Stimulated activated CD4-positive, alpha-beta T cell treated with anti-CD3 and anti-CD28 coated beads, TNF-alpha, amount 100 ng/mL, for 48 hours (primary cell): ENCODE measurements around the gene OR52I2.

Experiments used
- DNase-seq, 3 donors: peaks; one replicate each; pipeline ENCODE4 v3.0.0-alpha.2; 2020; ENCODE audit warnings: low read depth in 3 of 3

OR52I2 gene

GRCh38 chr11:4581443-4581842 is at the start of gene OR52I2:
Gene OR52I2 (plus strand): TSS chr11:4581743.
- DNase-seq = no peak

DNA sequence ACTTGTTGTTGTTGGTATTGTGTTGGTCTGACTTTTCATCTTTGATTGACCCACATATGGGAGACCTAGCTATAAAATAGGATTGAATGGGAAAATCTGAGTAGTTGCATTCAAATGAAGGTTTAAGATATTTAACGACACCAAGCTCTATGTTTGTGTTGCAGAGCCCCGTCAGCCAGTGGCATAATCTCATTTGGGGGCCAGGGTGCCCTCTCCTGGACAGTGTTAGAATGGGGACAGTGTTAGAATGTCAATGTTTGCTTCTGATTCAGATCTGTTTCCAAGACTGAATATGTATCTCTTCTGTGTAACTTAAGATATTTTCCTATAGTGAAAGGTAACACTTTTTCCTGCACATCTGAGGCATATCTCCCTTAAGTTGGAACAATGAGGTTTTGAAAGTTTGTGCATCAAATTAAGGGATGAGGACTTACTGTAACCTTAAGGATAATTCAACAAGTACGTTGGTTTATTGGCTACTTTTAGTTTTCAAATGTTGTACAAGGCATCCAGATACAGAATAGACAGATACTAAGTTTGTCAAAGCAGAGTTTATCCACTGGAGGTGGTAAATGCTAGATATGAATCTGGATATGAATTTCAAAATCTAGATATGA is 41.8 kb upstream of the OR52I2 start:
- DNase-seq = peak in 2 of 3 donors; percentile 7 to 48

- no peak for DNase-seq
Measured at GRCh38 chr11:4541071-4541470, 40.5 kb upstream of the OR52I2 start.

DNA sequence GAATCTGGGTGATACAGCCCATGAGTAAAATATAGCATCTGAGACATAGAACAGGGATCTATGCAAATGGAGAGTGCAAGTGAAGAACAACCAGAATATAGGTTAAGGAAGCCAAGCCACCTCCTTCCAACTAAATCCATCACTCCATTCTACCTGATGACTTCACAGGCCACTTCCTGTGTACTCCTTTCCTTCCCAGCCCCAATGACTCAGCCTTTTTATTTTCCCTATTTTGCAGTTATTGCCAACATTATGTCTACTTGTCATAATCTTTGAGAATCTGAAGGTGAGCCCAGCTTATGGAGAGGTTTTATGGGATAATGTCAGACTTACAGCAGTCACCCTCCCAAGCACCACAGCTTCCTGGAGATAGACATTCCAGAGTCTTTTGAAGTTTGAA is 38.0 kb upstream of the OR52I2 start:
- DNase-seq = no peak

DNA sequence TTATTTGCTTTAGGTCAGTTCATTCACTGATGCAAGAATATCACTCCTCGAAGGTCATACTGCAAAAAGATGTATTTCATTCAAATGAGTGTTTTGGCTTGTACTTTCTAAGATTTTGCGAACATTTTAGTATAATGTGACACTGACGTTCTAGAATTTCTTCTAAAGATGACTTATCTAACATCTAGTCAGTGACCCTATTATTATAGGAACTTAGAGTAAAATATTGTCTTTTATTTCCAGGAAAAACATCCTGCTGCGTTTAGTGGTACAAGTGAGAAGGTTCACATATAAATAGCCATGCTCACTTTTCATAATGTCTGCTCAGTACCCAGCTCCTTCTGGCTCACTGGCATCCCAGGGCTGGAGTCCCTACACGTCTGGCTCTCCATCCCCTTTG is 36.7 kb upstream of the OR52I2 start, which contains the start of gene OR52M1:
Gene OR52M1, plus strand, starts transcription at position 301 of the 400 bp plus-strand sequence. Its CDS starts 0 bp downstream, at position 301.
- DNase-seq = no peak

- DNase-seq = no peak
Measured at GRCh38 chr11:4546878-4547277, 34.7 kb upstream of the OR52I2 start.

- DNase-seq = no peak
Measured at GRCh38 chr11:4547416-4547815, 34.1 kb upstream of the OR52I2 start.

- DNase-seq = no peak
Measured at GRCh38 chr11:4551346-4551979, 30.1 kb upstream of the OR52I2 start.

DNA sequence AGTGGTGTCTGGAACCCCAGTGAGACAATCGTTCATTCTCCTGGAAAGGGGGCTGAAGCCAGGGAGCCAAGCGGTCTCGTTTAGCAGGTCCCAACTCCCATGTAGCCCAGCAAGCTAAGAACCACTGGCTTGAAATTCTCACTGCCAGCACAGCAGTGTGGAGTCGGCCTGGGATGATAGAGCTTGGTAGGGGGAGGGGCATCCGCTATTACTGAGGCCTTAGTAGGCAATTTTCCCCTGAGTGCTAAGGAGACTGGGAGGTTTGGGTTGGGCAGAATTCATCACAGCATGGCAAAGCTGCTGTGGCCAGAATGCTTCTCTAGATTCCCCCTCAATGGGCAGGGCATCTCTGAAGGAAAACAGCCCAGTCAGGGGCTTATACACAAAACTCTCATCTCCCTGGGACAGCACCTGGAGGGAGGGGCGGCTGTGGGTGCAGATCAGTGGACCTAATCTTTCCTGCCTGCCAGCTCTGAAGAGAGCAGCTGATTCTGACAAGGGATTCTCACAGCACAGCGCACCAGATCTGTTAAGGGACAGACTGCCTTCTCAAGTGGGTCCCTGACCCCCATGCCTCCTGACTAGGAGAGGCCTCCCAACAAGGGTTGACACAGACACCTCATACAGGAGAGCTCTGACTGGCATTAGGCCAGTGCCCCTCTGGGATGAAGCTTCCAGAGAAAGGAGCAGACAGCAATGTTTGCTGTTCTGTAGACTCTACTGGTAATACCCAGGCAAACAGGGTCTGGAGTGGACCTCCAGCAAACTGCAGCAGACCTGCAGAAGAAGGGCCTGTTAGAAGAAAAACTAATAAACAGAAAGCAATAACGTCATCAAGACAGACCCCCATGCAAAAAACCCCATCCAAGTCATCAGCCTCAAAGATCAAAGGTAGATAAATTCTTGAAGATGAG is 21.8 kb upstream of the OR52I2 start:
- no peak for DNase-seq

GRCh38 chr11:4560467-4560866 is 21.1 kb upstream of the OR52I2 start:
- DNase-seq = no peak

- DNase-seq = no peak
Measured at GRCh38 chr11:4565371-4565770, 16.2 kb upstream of the OR52I2 start.

DNA sequence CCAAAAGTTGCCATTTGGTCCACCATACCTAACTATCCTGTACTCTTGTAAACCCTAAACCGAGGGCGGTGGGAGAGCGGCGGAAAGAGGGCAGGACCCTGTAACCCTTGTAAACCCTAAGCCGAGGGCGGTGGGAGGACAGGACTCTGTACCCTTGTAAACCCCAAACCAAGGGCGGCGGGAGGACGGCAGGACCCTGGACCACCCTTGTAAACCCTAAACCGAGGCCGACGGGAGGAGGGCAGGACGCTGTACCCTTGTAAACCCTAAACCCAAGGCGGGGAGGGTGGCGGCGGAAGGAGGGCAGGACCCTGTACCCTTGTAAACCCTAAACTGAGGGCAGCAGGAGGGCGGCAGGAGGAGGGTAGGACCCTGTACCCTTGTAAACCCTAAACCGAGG is 12.5 kb upstream of the OR52I2 start:
- no peak for DNase-seq

GRCh38 chr11:4576880-4577279 is 4.7 kb upstream of the OR52I2 start:
- DNase-seq = no peak

DNA sequence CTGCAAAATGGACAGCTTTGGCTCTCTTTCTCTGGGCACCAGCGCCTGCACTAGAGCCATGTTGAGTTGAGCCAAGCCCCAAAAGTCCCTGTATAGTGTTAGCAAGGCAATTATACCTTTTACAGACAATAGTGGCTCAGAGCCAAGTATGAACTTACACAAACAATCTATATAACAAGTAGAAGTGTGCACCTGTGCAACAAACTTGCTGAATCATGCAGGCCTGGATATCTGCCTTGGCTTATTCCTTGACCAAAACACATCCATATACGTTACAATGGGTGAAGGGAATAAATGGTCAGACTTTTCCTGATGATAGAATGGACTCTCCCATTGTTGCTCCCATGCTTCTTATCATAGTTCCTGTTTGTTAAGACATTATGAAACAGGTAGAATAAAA is 3.8 kb upstream of the OR52I2 start:
- DNase-seq = no peak

GRCh38 chr11:4578624-4579023 is 2.9 kb upstream of the OR52I2 start:
- DNase-seq = no peak

GRCh38 chr11:4580124-4580523 is 1.4 kb upstream of the OR52I2 start:
- DNase-seq = no peak

DNA sequence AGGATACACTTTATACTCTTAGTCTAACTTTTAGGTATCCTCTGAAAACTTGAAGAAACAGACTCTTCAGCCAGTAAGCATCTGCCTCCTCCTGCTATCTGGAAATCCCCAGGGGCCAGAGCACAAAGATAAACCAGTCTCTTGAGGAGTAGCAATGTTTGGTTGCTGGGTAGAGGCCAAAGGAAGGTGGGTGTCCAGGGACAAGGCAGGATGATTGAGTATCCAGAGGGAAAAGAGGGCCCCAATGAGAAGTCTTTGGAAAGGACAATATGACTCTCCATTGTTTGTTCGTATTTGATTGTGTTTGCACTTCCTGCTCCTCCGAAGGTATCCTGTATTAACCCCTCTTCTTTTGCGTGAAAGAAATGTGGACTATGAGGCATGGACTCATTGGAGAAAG is 7.5 kb downstream of the OR52I2 start:
- DNase-seq = no peak

DNA sequence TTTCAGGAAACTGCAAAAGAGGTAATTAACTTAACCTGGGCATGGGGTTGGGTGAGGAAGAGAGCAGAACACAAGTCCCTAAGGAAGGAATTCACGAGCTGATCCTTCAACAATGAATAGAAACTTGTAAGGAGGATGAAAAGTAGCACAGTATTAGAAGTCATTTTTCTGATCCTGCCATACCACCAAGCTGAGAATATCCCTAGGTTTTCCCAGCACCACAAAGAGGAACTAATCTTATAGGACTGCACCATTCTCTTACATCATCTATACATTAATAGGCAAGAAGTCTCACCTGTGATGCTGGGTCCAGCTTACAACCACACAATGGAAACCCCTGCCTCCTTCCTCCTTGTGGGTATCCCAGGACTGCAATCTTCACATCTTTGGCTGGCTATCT is 12.2 kb downstream of the OR52I2 start, which contains the start of gene OR52I1:
Gene OR52I1, plus strand, starts transcription at position 301 of the 400 bp plus-strand sequence. Its CDS starts 0 bp downstream, at position 301.
- DNase-seq = no peak

- no peak for DNase-seq
Measured at GRCh38 chr11:4605057-4605456, 23.5 kb downstream of the OR52I2 start.

- no peak for DNase-seq
Measured at GRCh38 chr11:4606231-4607015, 24.9 kb downstream of the OR52I2 start.

- no peak for DNase-seq
Measured at GRCh38 chr11:4607096-4607495, 25.6 kb downstream of the OR52I2 start.
